BE2C (cell line): ENCODE data around the gene MAST3.

ENCODE experiments used
- DNase-seq: peaks from one replicate; pipeline ENCODE4 v3.0.0-alpha.2; 2020
- H3K27me3 ChIP-seq: fragments of 250-450 bp; sonication (Bioruptor Pico); 2 replicates; pipeline ENCODE4 v1.5.1; 2020; ENCODE audit warnings: mild to moderate bottlenecking
- H3K36me3 ChIP-seq: fragments of 250-450 bp; sonication (Bioruptor Pico); 2 replicates; pipeline ENCODE4 v1.5.1; 2020; ENCODE audit warnings: mild to moderate bottlenecking
- H3K4me1 ChIP-seq: fragments of 250-450 bp; sonication (Bioruptor Pico); 2 replicates; pipeline ENCODE4 v1.5.1; 2020
- H3K4me3 ChIP-seq: 2 replicates; pipeline ENCODE4 v1.5.1; 2011; ENCODE audit warnings: low read depth, low read length
- H3K9me3 ChIP-seq: fragments of 250-450 bp; sonication (Bioruptor Pico); 2 replicates; pipeline ENCODE4 v1.5.1; 2020
- CTCF ChIP-seq: IDR thresholded peaks from 2 replicates; pipeline ENCODE4 v1.5.1; 2012; ENCODE audit warnings: mild to moderate bottlenecking, low read depth, low read length

Gene MAST3

GRCh38 chr19:18130523-18131242, 33.1 kb downstream of the MAST3 start:
- no peak for TF ChIP-seq CTCF
- no peak overlapping the region for H3K4me3 ChIP-seq
- no peak for DNase-seq
- H3K9me3 ChIP-seq, result no peaks in the 10 kb centered on the region
- no peaks in the 10 kb centered on the region for H3K4me1 ChIP-seq
- H3K27me3 ChIP-seq, result no peaks in the 10 kb centered on the region
- no peaks in the 10 kb centered on the region for H3K36me3 ChIP-seq

GRCh38 chr19:18131841-18132596, 34.4 kb downstream of the MAST3 start:
- Histone ChIP-seq H3K36me3 (no peaks in the 10 kb centered on the region), H3K4me1 (no peaks in the 10 kb centered on the region), H3K27me3 (no peaks in the 10 kb centered on the region), H3K4me3 (no peak overlapping the region), H3K9me3 (no peaks in the 10 kb centered on the region)
- TF ChIP-seq CTCF, result no peak
- peak; percentile 54 for DNase-seq

- Histone ChIP-seq H3K27me3 (no peaks in the 10 kb centered on the region), H3K4me1 (no peaks in the 10 kb centered on the region), H3K36me3 (no peaks in the 10 kb centered on the region; the same call in 1 of the 2 replicates), H3K9me3 (no peaks in the 10 kb centered on the region), H3K4me3 (no peak overlapping the region)
- no peak for DNase-seq
- no peak for TF ChIP-seq CTCF
Observed at GRCh38 chr19:18135712-18136584, 38.4 kb downstream of the MAST3 start.

- Histone ChIP-seq H3K4me1 (no peaks in the 10 kb centered on the region), H3K36me3 (peaks cover 4% of the 10 kb centered on the region), H3K4me3 (no peak overlapping the region), H3K9me3 (no peaks in the 10 kb centered on the region), H3K27me3 (no peaks in the 10 kb centered on the region)
- no peak for TF ChIP-seq CTCF
- no peak for DNase-seq
Observed at GRCh38 chr19:18137242-18137641, 39.7 kb downstream of the MAST3 start.

- Histone ChIP-seq H3K27me3 (no peaks in the 10 kb centered on the region), H3K4me3 (no peak overlapping the region), H3K36me3 (peaks cover 4% of the 10 kb centered on the region), H3K9me3 (no peaks in the 10 kb centered on the region), H3K4me1 (no peaks in the 10 kb centered on the region)
- no peak for TF ChIP-seq CTCF
- DNase-seq, result no peak
Observed at GRCh38 chr19:18137657-18138339, 40.2 kb downstream of the MAST3 start.
